Tibial artery (tissue), 4 donors: Measurements from ENCODE around the gene KDM2B.
A peak's percentile ranks its signal among the peaks of the same experiment; 100 is the strongest.

Source experiments
- DNase-seq, 2 donors: peaks; one replicate each; pipeline ENCODE4 v3.0.0-alpha.2; 2019
- H3K27ac ChIP-seq, 2 donors: fragments of 200-600 bp; sonication (generic) in 1 of 2; 1 replicate in 1 of 2; 2 replicates in 1 of 2; pipeline ENCODE4 v1.5.1; 2018 to 2019; ENCODE audit warnings: mild to moderate bottlenecking in 1 of 2
- H3K27me3 ChIP-seq, 2 donors: fragments of 200-600 bp; sonication (generic) in 1 of 2; one replicate each; pipeline versions ENCODE4 v1.5.1 to v1.6.0; 2016 to 2019
- H3K36me3 ChIP-seq, 3 donors: fragments of 200-600 bp; sonication (generic) in 2 of 3; one replicate each; pipeline ENCODE4 v1.5.1; 2016 to 2019; ENCODE audit warnings: mild to moderate bottlenecking in 2 of 3
- H3K4me1 ChIP-seq, 4 donors: fragments of 200-600 bp; sonication (generic) in 2 of 4; 1 replicate in 3 of 4; 2 replicates in 1 of 4; pipeline ENCODE4 v1.5.1; 2016 to 2019
- H3K4me3 ChIP-seq, 2 donors: fragments of 200-600 bp; sonication (generic) in 1 of 2; 1 replicate in 1 of 2; 2 replicates in 1 of 2; pipeline ENCODE4 v1.5.1; 2018 to 2019; ENCODE audit warnings: mild to moderate bottlenecking in 2 of 2
- H3K9me3 ChIP-seq, 3 donors: fragments of 200-600 bp; sonication (generic) in 1 of 3; one replicate each; pipeline ENCODE4 v1.5.1; 2016 to 2019
- intact Hi-C: fragments of 100-400 bp; cut with DNase I; formaldehyde crosslinking; loops from one replicate; pipeline ENCODE4 v1.15.0; 2023; ENCODE audit warnings: low total_unique reads
- TF ChIP-seq, protein P1 (sequence below), 2 experiments: fragments of 200-600 bp in 1 of 2; fragments of 450-650 bp in 1 of 2; IDR thresholded peaks; one replicate each; pipeline ENCODE4 v1.5.1; 2017 to 2019; ENCODE audit warnings: antibody characterized with exemption in 2 of 2, mild to moderate bottlenecking in 1 of 2, moderate library complexity in 1 of 2

The KDM2B gene

DNA sequence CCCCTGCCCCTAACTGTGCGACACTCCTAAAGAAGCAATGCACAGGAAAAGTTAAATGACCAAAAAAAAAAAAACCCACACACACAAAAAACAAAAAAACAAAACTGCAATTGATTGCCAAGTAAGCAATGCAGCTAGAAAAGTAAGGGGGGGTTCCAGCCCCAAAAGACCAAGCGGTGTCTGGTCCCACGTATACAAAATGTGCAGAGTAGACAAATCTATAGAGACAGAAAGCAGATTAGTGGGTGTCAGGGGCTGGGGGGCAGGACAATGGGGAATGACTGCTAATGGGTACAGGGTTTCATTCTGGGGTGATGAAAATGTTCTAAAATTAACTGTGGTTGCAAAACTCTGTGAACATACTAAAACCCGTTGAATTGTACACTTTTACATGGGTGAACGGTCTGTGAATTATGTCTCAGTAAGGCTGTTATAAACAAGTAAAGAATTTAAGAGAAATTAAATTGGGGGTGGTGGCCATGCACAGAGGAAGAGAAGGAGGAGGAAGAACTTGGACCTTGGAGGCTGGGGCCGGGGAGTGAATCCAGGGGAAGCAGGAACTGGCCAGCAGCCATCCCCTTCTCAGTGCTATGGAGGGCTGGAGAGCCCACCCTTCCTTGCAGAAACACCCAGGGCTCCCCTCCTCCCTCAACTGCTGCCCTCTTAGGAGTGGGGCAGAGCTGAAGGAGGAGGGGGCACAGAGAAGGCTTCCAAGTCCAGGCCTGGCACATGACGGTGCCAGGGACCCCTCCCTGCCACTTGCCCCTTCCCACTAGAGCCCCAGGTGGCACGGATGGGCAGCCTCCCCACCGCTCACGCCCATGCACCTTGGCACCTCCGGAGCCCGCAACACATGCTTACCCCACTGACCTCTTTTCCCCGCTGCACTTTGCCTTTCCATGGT lies 45.4 kb downstream of the KDM2B start:
- Histone ChIP-seq H3K27ac (peak overlapping the region; percentile 75 to 81), H3K36me3 (peaks cover 0 to 22% (median 0%) of the 10 kb centered on the region in 3 donors), H3K9me3 (no peaks in the 10 kb centered on the region), H3K27me3 (no peaks in the 10 kb centered on the region), H3K4me3 (peak overlapping the region; percentile 62 to 88), H3K4me1 (peaks cover 0 to 31% (median 19%) of the 10 kb centered on the region in 4 donors)
- TF ChIP-seq, protein P1, sequence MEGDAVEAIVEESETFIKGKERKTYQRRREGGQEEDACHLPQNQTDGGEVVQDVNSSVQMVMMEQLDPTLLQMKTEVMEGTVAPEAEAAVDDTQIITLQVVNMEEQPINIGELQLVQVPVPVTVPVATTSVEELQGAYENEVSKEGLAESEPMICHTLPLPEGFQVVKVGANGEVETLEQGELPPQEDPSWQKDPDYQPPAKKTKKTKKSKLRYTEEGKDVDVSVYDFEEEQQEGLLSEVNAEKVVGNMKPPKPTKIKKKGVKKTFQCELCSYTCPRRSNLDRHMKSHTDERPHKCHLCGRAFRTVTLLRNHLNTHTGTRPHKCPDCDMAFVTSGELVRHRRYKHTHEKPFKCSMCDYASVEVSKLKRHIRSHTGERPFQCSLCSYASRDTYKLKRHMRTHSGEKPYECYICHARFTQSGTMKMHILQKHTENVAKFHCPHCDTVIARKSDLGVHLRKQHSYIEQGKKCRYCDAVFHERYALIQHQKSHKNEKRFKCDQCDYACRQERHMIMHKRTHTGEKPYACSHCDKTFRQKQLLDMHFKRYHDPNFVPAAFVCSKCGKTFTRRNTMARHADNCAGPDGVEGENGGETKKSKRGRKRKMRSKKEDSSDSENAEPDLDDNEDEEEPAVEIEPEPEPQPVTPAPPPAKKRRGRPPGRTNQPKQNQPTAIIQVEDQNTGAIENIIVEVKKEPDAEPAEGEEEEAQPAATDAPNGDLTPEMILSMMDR (IDR thresholded peaks at IDR 0.05) = no peak
- DNase-seq = no peak
- intact Hi-C loops = loop anchor here (5.0 kb wide), 2 partner anchors 33 to 42 kb away; no protein-coding TSS in a partner anchor

DNA sequence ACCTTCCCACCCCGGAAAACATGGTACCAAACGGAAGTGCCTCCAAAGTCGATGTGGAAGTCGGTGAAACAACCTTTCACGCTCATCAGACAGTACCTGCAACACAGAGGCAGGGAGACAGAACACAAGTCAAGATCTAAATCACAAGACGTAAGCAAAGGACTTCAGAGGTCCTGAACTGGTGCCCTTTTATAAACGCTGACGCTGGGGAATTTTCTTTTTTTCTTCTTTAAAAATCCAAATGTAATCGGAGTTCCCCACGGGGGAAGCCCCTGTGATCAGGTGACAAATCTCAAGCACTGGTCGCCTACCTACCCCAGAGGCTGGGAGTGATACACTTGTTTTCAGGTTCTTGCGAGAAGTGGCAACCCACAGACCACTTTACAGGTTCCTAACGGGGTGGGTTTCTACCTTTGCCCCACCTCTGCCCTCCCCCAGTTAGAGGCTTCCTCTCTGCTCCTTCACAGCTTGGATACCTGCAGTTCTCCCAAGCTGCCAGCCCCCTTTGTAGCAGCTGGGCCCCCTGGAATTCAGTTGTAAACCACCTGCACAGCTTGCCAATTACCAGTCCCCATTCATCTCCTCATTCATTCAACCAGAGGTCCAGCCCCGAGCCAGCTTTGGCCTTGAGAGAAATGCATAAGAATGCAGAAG lies 46.2 kb downstream of the KDM2B start:
- DNase-seq = no peak
- H3K4me1 ChIP-seq = peaks cover 0 to 31% (median 19%) of the 10 kb centered on the region in 4 donors
- no peak overlapping the region for H3K4me3 ChIP-seq
- no peaks in the 10 kb centered on the region for H3K27me3 ChIP-seq
- peaks cover 0 to 22% (median 0%) of the 10 kb centered on the region in 3 donors for H3K36me3 ChIP-seq
- TF ChIP-seq, protein P1 (IDR thresholded peaks at IDR 0.05) = no peak
- no peak overlapping the region for H3K27ac ChIP-seq
- H3K9me3 ChIP-seq = no peaks in the 10 kb centered on the region
- intact Hi-C loops = loop anchor here (5.0 kb wide), 2 partner anchors 32 to 43 kb away; no protein-coding TSS in a partner anchor

DNA sequence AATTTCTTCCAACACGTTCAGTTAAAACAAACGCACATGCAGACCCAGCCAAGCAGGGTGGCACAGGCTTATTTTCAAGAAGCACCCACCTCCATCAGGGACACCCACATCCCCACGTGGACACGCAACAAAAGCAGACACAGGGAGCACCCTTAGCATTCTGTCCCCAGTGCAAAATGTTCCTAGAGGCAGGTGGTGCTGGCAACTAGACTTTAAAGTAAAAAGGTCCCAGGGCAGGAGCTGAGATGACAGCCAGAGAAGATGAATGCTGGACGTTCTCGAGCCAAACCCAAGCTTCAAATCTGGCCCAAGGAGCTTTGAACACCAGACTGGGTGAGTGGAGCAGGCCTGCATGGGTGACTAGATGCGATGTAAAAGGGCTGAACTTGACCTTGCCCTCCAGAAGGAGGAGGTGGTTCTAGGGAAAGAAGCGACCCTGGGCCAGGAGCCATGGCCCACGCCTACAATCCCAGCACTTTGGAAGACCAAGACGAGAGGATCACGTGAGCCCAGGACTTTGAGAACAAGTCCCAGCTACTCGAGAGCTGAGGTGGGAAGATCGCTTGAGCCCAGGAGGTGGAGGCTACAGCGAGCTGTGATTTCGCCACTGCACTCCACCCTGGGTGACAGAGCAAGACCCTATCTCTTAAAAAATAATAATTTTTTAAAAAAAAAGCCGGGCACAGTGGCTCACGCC lies 47.3 kb downstream of the KDM2B start:
- Histone ChIP-seq H3K9me3 (no peaks in the 10 kb centered on the region), H3K4me3 (no peak overlapping the region), H3K36me3 (peaks cover 0 to 22% (median 0%) of the 10 kb centered on the region in 3 donors), H3K27me3 (no peaks in the 10 kb centered on the region), H3K4me1 (peaks cover 0 to 28% (median 19%) of the 10 kb centered on the region in 4 donors), H3K27ac (no peak overlapping the region)
- intact Hi-C loops = no loop called here
- TF ChIP-seq, protein P1 (IDR thresholded peaks at IDR 0.05) = no peak
- DNase-seq = no peak

DNA sequence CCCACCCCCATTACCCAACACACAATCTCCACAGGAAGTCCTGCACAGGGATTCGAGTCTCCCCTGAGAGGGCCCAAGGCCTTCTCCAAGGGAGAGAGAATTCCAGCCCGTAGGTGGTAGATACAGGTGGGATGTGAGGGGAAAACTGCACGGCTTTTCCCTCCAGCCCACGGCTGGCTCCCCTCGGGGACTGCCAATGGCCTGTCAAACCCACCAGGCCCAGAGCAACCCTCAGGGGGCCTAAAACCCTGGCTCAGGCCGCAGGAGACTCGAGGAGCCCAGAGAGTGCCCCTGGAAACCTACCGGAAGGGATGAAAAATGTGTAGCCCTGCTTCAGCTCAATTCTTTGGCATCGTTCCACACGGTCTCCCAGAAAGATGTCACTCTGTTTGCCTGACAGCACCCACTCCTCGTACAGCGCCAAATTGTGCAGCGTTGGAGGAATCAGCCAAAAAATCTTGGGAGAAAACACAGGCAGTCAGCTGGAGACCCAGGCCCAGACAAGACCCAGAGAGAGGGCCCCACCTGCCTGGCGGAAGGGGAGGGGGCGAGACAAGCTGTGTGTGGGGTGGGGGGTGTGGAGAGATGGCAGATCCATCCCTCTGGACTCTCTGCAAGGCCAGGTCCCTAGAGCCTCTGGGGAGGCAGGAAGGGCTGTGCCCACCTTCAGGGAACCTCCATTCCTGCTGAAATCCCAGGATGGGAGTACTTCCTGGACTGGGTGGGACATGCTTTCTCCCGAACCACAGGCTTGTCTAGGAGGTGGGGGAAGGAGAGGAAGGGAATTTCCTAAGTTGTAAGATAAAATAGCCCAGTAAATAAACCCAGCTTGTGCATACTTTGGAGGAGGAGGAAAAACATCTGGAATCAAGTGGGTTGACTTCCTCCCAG lies 48.1 kb downstream of the KDM2B start:
- Histone ChIP-seq H3K36me3 (peaks cover 0 to 22% (median 0%) of the 10 kb centered on the region in 3 donors), H3K9me3 (no peaks in the 10 kb centered on the region), H3K27ac (no peak overlapping the region), H3K27me3 (no peaks in the 10 kb centered on the region), H3K4me1 (peaks cover 0 to 21% (median 14%) of the 10 kb centered on the region in 4 donors), H3K4me3 (no peak overlapping the region)
- intact Hi-C loops = no loop called here
- TF ChIP-seq, protein P1 (IDR thresholded peaks at IDR 0.05) = no peak
- DNase-seq = no peak
